HCT116 (cell line): ENCODE measurements around the gene THSD4. TPM values are rescaled to one million over a fixed set of nuclear protein-coding genes. Genes with fewer than 3 reads are reported as not detected.

ENCODE experiments used
- ATAC-seq: fragments of 200-7000 bp; cut with Tn5 transposase; 2 replicates; pipeline ENCODE4 v1.9.1; 2020; ENCODE audit warnings: mild to moderate bottlenecking, moderate library complexity
- BruUV-seq: library from RNA; stranded (reverse); fragments of 400-500 nt; replicated peaks from 2 replicates; lab custom pipeline; 2021; lab: Mats Ljungman, UMichigan
- CTCF ChIA-PET: fragments of 300-600 bp; sonication (Branson Sonifier 250); formaldehyde crosslinking; loops from one replicate; lab custom pipeline; 2021; ENCODE audit warnings: antibody characterized with exemption; lab: Charles Lee
- POLR2A ChIA-PET: fragments of 300-600, 350-600 bp; sonication (Branson Sonifier 250); formaldehyde crosslinking; loops from one replicate; lab custom pipeline; 2021; ENCODE audit warnings: antibody characterized with exemption; lab: Charles Lee
- RAD21 ChIA-PET, 2 experiments: fragments of 300-600 bp; sonication (Branson Sonifier 250); formaldehyde crosslinking; loops; one replicate each; lab custom pipeline; 2023; ENCODE audit warnings: low total read pairs in 2 of 2; ENCODE audit not compliant: uncharacterized antibody in 2 of 2, unreplicated experiment in 2 of 2, low non-redundant PET in 1 of 2; lab: Charles Lee
- DNase-seq: peaks from one replicate; pipeline ENCODE4 v3.0.0-alpha.2; 2010; ENCODE audit warnings: low read depth, low spot score
- H2AFZ ChIP-seq: fragments of 200-600 bp; shearing (Covaris generic), sonication (generic); 2 replicates; pipeline ENCODE4 v1.6.1; 2017; ENCODE audit warnings: low read depth, mixed run types, mixed read lengths, antibody characterized with exemption, low read length; ENCODE audit not compliant: poor library complexity, severe bottlenecking
- H3K27ac ChIP-seq: 2 replicates; pipeline ENCODE4 v1.5.1; 2012; ENCODE audit warnings: low read depth, low read length
- H3K27me3 ChIP-seq: fragments of 200-600 bp; sonication (generic); 2 replicates; pipeline ENCODE4 v1.6.1; 2016; ENCODE audit warnings: mixed run types, low read length, mixed read lengths; ENCODE audit not compliant: insufficient read depth
- H3K36me3 ChIP-seq, 2 experiments: fragments of 200-500 bp in 1 of 2; fragments of 200-600 bp in 1 of 2; sonication (Bioruptor generic) in 1 of 2; sonication (generic) in 1 of 2; 2 replicates each; pipeline versions ENCODE4 v1.5.1 to v1.6.1; 2014 to 2016; ENCODE audit warnings: low read length in 2 of 2, inconsistent platforms in 1 of 2, mixed read lengths in 1 of 2, mixed run types in 1 of 2; ENCODE audit not compliant: insufficient read depth in 2 of 2, control insufficient read depth in 1 of 2
- H3K4me1 ChIP-seq, 2 experiments: fragments of 200-600 bp in 1 of 2; sonication (generic) in 1 of 2; 2 replicates each; pipeline versions ENCODE4 v1.5.1 to v1.6.1; 2012 to 2017; ENCODE audit warnings: low read length in 2 of 2, inconsistent platforms in 1 of 2, mild to moderate bottlenecking in 1 of 2, mixed read lengths in 1 of 2, mixed run types in 1 of 2, moderate library complexity in 1 of 2; ENCODE audit not compliant: insufficient read depth in 2 of 2, control insufficient read depth in 1 of 2
- H3K4me2 ChIP-seq: fragments of 200-600 bp; sonication (generic); 2 replicates; pipeline ENCODE4 v1.6.1; 2017; ENCODE audit warnings: mixed run types, low read length, mixed read lengths
- H3K4me3 ChIP-seq, 2 experiments: fragments of 200-600 bp in 1 of 2; sonication (generic) in 1 of 2; replicated peaks in 1 of 2; 2 replicates each; pipeline ENCODE4 v1.5.1; 2011 to 2016; ENCODE audit warnings: low read length in 2 of 2, control low read depth in 1 of 2, low read depth in 1 of 2, mild to moderate bottlenecking in 1 of 2, mixed read lengths in 1 of 2, mixed run types in 1 of 2
- H3K79me2 ChIP-seq: fragments of 200-600 bp; sonication (generic); 2 replicates; pipeline ENCODE4 v1.6.1; 2017; ENCODE audit warnings: mild to moderate bottlenecking, mixed run types, low read length, moderate library complexity, mixed read lengths; ENCODE audit not compliant: insufficient read depth
- H3K9ac ChIP-seq: fragments of 200-600 bp; sonication (generic); 2 replicates; pipeline ENCODE4 v1.6.1; 2016; ENCODE audit warnings: low read length, mixed read lengths
- H3K9me2 ChIP-seq: fragments of 200-600 bp; sonication (generic), shearing (Covaris generic); 2 replicates; pipeline ENCODE4 v1.6.1; 2017; ENCODE audit warnings: mixed run types, mild to moderate bottlenecking, moderate library complexity; ENCODE audit not compliant: insufficient read depth
- H3K9me3 ChIP-seq, 2 experiments: fragments of 200-500 bp in 1 of 2; fragments of 200-600 bp in 1 of 2; sonication (Bioruptor generic) in 1 of 2; sonication (generic) in 1 of 2; 2 replicates each; pipeline ENCODE4 v1.6.1; 2014 to 2017; ENCODE audit warnings: low read length in 2 of 2, mixed read lengths in 2 of 2, inconsistent platforms in 1 of 2, low read depth in 1 of 2, mild to moderate bottlenecking in 1 of 2, mixed run types in 1 of 2, moderate library complexity in 1 of 2; ENCODE audit not compliant: control insufficient read depth in 1 of 2, insufficient read depth in 1 of 2
- H4K20me1 ChIP-seq: fragments of 200-600 bp; sonication (generic), shearing (Covaris generic); 2 replicates; pipeline ENCODE4 v1.6.1; 2017; ENCODE audit warnings: mixed run types, mild to moderate bottlenecking, moderate library complexity; ENCODE audit not compliant: insufficient read depth
- ATF3 ChIP-seq: IDR thresholded peaks from 2 replicates; pipeline ENCODE4 v1.6.1; 2012
- CTCF ChIP-seq, 3 experiments: fragments of 200-600 bp in 1 of 3; sonication (generic) in 1 of 3; IDR thresholded peaks in 2 of 3; conservative IDR thresholded peaks in 1 of 3; 2 replicates each; pipeline ENCODE4 v1.5.1; 2012 to 2017; ENCODE audit warnings: low read depth in 2 of 3, low read length in 2 of 3, antibody characterized with exemption in 1 of 3, borderline replicate concordance in 1 of 3, control low read depth in 1 of 3, mild to moderate bottlenecking in 1 of 3, mixed read lengths in 1 of 3, mixed run types in 1 of 3, moderate library complexity in 1 of 3; ENCODE audit not compliant: insufficient read depth in 1 of 3
- FOSL1 ChIP-seq: IDR thresholded peaks from 2 replicates; pipeline ENCODE4 v1.6.1; 2012; ENCODE audit warnings: low read depth
- JUND ChIP-seq: IDR thresholded peaks from 2 replicates; pipeline ENCODE4 v1.6.1; 2012
- POLR2A ChIP-seq: IDR thresholded peaks from 2 replicates; pipeline ENCODE4 v1.7.0; 2011; ENCODE audit warnings: borderline replicate concordance; ENCODE audit not compliant: insufficient read depth, insufficient read length; ENCODE audit errors: extremely low read depth
- SIN3A ChIP-seq: IDR thresholded peaks from 2 replicates; pipeline ENCODE4 v1.6.1; 2012; ENCODE audit warnings: low read depth
- SP1 ChIP-seq: IDR thresholded peaks from 2 replicates; pipeline ENCODE4 v1.6.1; 2012; ENCODE audit warnings: low read depth
- SRF ChIP-seq: IDR thresholded peaks from 2 replicates; pipeline ENCODE4 v1.6.1; 2012; ENCODE audit warnings: low read depth
- TCF7L2 ChIP-seq: IDR thresholded peaks from 2 replicates; pipeline ENCODE4 v1.7.0; 2011; ENCODE audit warnings: borderline replicate concordance, inconsistent platforms; ENCODE audit not compliant: insufficient read depth, insufficient read length; ENCODE audit errors: extremely low read depth
- YY1 ChIP-seq: IDR thresholded peaks from 2 replicates; pipeline ENCODE4 v1.6.1; 2011; ENCODE audit warnings: low read length, low read depth, moderate library complexity, mild to moderate bottlenecking; ENCODE audit not compliant: insufficient replicate concordance; ENCODE audit errors: extremely low read depth
- ZNF274 ChIP-seq: fragments of 200-500 bp; sonication (Bioruptor generic); IDR thresholded peaks from 2 replicates; pipeline ENCODE4 v1.6.1; 2014; ENCODE audit warnings: mild to moderate bottlenecking, low read depth, low read length, inconsistent platforms
- intact Hi-C: fragments of 100-400 bp; cut with micrococcal nuclease; formaldehyde crosslinking; loops from 2 replicates; pipeline ENCODE4 v1.10.0; 2022
- total RNA-seq: library from RNA; stranded (reverse); gene quantifications from one replicate; pipeline ENCODE4 v1.2.1, GENCODE V29; 2021; ENCODE audit not compliant: unreplicated experiment

Gene THSD4
- total RNA-seq, 1 experiment from 2014 or later: 30.5 TPM

- Histone ChIP-seq H3K4me3 (no peak overlapping the region), H2AFZ (no peak overlapping the region), H3K9me2 (no peaks in the 10 kb centered on the region), H3K79me2 (no peaks in the 10 kb centered on the region), H3K9me3 (no peaks in the 10 kb centered on the region), H3K9ac (no peak overlapping the region), H3K36me3 (peaks cover 0 to 8% of the 10 kb centered on the region in 2 experiments; a peak in 1 of 4 replicates), H3K27ac (no peak overlapping the region), H4K20me1 (no peaks in the 10 kb centered on the region), H3K4me1 (no peaks in the 10 kb centered on the region), H3K4me2 (no peak overlapping the region), H3K27me3 (no peaks in the 10 kb centered on the region)
- intact Hi-C loops: no loop called here
- CTCF ChIA-PET: no interaction called here
- RAD21 ChIA-PET: no interaction called here
- no TSS peak for BruUV-seq
- TF ChIP-seq TCF7L2: no peak
- no peak for TF ChIP-seq POLR2A
- TF ChIP-seq SIN3A: no peak
- no peak for TF ChIP-seq YY1
- no peak for TF ChIP-seq SP1
- TF ChIP-seq FOSL1: no peak
- TF ChIP-seq CTCF (IDR thresholded peaks at IDR 0.05 in 2 of 3, conservative IDR thresholded peaks at IDR 0.05 in 1 of 3; ENCODE audit: borderline replicate concordance in 1 of 3, insufficient read depth in 1 of 3, low read depth in 2 of 3, low read length in 2 of 3): no peak
- no peak for TF ChIP-seq SRF
- no peak for TF ChIP-seq JUND
- TF ChIP-seq ZNF274: no peak
- no peak for TF ChIP-seq ATF3
- DNase-seq (no peak), ATAC-seq (no peak)
- POLR2A ChIA-PET: no interaction called here
These were observed 709.9 kb downstream of the THSD4 start for GRCh38 chr15:71825021-71825730.
